Subcutaneous abdominal adipose tissue (tissue), 5 donors: Measurements from ENCODE around the gene CHRM2.

Experiments used
- H3K27ac ChIP-seq: one replicate; pipeline ENCODE4 v1.7.0; 2013; ENCODE audit warnings: low read depth, mild to moderate bottlenecking, inconsistent platforms, low read length, moderate library complexity
- H3K27me3 ChIP-seq, 5 donors: one replicate each; pipeline ENCODE4 v1.7.0; 2013; ENCODE audit warnings: low read length in 5 of 5, inconsistent platforms in 1 of 5; ENCODE audit not compliant: control insufficient read depth in 5 of 5, insufficient read depth in 4 of 5
- H3K36me3 ChIP-seq, 5 donors: one replicate each; pipeline ENCODE4 v1.7.0; 2013; ENCODE audit warnings: low read length in 5 of 5; ENCODE audit not compliant: control insufficient read depth in 5 of 5, insufficient read depth in 5 of 5
- H3K4me1 ChIP-seq, 5 donors: one replicate each; pipeline ENCODE4 v1.7.0; 2013; ENCODE audit warnings: low read length in 5 of 5, mild to moderate bottlenecking in 3 of 5, moderate library complexity in 1 of 5; ENCODE audit not compliant: control insufficient read depth in 5 of 5, insufficient read depth in 5 of 5
- H3K4me3 ChIP-seq, 5 donors: one replicate each; pipeline ENCODE4 v1.7.0; 2013; ENCODE audit warnings: low read length in 5 of 5, low read depth in 1 of 5
- H3K9ac ChIP-seq, 5 donors: one replicate each; pipeline ENCODE4 v1.7.0; 2013; ENCODE audit warnings: low read length in 5 of 5, mild to moderate bottlenecking in 4 of 5, moderate library complexity in 3 of 5
- H3K9me3 ChIP-seq, 5 donors: one replicate each; pipeline ENCODE4 v1.7.0; 2013; ENCODE audit warnings: low read length in 5 of 5; ENCODE audit not compliant: control insufficient read depth in 5 of 5
- donor health status: healthy.
- donor health status: healthy.
- donor health status: healthy.
- donor health status: healthy.
- donor health status: healthy.

Gene CHRM2

DNA sequence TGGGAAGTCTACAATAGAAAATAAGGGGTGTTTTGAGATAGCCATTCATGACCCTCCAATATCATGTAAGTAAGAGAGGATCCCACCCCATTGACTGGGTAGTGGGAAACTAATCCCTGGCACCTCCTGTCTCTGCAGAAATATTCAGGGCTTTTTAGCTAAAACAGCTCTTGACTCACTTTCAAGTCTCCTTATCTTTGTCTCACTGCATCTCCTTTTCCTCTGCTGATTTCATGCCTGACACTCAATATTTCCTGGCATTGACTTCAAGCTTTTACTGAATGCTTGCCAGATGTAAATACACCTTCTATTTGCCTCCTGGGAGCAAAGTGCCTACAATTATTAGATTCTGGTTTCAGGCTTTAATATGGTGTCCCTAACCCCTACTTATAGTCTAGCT, 57.1 kb downstream of the CHRM2 start:
- H3K9me3 ChIP-seq, result no peaks in the 10 kb centered on the region
- H3K4me1 ChIP-seq, result peaks cover 0 to 2% (median 0%) of the 10 kb centered on the region in 5 donors
- no peak overlapping the region for H3K27ac ChIP-seq
- H3K4me3 ChIP-seq, result no peak overlapping the region
- no peaks in the 10 kb centered on the region for H3K27me3 ChIP-seq
- no peaks in the 10 kb centered on the region for H3K36me3 ChIP-seq
- no peak overlapping the region for H3K9ac ChIP-seq

DNA sequence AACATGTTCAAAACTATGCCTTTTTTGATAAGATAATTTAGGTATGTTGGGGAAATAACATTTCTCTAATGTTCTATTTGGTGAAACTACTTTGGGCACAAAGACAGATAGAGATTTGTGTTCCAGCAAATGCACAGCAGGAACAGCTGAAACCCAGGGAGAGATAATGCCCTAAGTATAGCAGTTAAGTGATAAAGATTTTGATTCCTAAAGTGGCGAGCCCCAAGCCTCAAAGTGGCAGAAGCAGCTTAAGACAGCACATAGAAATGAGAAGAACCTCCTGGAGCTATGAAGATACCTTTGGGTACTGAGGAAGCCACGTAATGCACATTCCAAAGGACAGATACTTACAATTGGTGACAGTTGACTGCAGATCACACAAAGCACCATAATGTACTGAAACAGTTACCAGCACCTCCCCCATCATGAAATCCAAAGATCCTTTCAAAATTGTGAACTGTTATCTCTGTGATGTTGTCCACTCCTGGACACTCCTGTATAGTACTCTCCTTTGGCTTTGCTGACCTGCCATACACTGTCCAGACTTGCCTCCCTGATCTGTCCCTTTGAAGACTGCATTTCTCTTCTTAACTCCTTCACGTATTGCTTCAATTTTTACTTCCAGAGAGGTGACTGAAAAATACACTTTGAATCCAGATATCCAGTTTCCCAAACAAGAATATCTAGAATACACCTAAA, 62.9 kb downstream of the CHRM2 start:
- no peak overlapping the region for H3K27ac ChIP-seq
- no peak overlapping the region for H3K4me3 ChIP-seq
- H3K9ac ChIP-seq, result no peak overlapping the region
- no peaks in the 10 kb centered on the region for H3K36me3 ChIP-seq
- no peaks in the 10 kb centered on the region for H3K27me3 ChIP-seq
- H3K9me3 ChIP-seq, result no peaks in the 10 kb centered on the region
- no peaks in the 10 kb centered on the region for H3K4me1 ChIP-seq

DNA sequence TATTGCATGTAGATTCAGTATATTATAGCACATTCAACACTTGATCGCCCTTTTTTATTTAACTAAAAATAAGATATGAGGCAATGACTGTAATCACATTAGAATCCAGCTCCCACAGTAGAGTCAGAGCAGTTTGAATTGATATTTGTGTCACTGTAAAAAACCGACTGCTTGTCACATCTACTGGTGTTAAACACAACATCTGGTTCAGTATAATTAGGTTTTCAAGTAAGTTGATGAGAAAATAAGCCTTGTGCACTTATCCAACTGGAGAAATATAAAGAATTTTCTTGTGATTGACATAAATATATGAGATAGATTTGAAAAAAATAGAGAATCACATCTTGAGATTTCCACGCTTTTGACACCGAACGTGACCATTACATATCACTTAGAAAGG, 69.0 kb downstream of the CHRM2 start:
- no peaks in the 10 kb centered on the region for H3K27me3 ChIP-seq
- no peak overlapping the region for H3K9ac ChIP-seq
- no peaks in the 10 kb centered on the region for H3K36me3 ChIP-seq
- H3K4me3 ChIP-seq, result no peak overlapping the region
- no peak overlapping the region for H3K27ac ChIP-seq
- H3K4me1 ChIP-seq, result no peaks in the 10 kb centered on the region
- no peaks in the 10 kb centered on the region for H3K9me3 ChIP-seq

DNA sequence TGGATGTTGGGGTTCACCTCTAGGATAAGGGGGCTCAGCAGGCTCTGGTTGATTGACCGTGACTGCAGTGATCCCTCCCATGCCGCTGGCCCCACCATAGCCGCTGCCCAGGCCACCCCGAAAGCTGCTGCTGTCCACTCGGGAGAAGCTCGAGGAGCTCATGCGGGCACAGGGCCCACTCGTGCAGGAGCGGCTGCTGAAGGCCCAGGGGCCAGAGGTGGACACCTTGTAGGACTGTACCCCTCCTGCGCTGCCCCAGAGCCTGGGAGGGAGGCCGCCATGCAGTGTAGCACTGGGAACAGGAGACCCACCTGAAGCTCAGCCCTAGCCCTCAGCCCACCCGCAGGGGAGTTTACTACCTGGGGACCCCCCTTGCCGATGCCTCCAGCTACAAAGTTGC, 70.0 kb downstream of the CHRM2 start:
- H3K4me3 ChIP-seq, result no peak overlapping the region
- no peaks in the 10 kb centered on the region for H3K36me3 ChIP-seq
- no peaks in the 10 kb centered on the region for H3K4me1 ChIP-seq
- H3K9me3 ChIP-seq, result no peaks in the 10 kb centered on the region
- H3K9ac ChIP-seq, result no peak overlapping the region
- no peaks in the 10 kb centered on the region for H3K27me3 ChIP-seq
- no peak overlapping the region for H3K27ac ChIP-seq

DNA sequence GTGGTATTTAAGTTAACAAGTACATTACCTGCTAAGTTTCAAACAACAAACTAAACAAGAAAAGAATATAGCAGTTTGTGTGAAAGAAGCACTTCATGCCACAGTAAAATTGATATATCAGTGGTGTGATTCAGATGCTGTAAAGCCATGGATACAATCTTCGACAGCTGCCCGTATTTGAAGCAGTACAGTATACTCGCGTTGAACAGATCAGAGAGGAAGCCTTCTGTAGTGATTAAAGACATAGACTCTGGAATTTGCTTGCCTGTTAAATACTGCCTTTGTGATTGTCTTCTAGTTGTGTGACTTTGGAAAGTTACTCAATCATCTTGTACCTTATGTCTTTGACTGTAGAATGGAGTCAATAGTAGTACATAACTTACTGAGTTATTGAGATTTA, 71.7 kb downstream of the CHRM2 start:
- no peaks in the 10 kb centered on the region for H3K27me3 ChIP-seq
- no peak overlapping the region for H3K9ac ChIP-seq
- no peak overlapping the region for H3K27ac ChIP-seq

DNA sequence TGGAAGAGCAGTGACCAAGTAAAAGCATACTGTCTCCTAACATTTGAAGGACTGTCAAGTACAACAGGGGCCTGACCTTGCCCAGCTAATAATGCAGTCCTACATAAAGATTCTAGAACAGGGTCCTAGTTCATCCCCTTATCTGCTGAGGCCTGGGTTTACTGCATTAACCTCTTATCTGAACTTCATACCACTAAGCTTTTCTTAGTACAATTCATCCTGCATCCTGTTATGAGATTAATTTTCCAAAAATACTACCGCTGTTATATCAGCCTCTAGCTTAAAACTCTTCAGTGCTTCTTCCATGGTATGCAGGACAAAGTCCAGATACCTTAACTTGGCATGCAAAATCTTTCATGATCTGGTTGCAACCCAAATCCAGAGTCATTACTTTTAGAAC, 72.5 kb downstream of the CHRM2 start:
- Histone ChIP-seq H3K9ac (no peak overlapping the region), H3K9me3 (no peaks in the 10 kb centered on the region), H3K27ac (no peak overlapping the region), H3K27me3 (no peaks in the 10 kb centered on the region), H3K36me3 (no peaks in the 10 kb centered on the region), H3K4me1 (no peaks in the 10 kb centered on the region), H3K4me3 (no peak overlapping the region)

More for the DNA sequence above, 71.7 kb downstream of the CHRM2 start:
- no peaks in the 10 kb centered on the region for H3K36me3 ChIP-seq
- no peak overlapping the region for H3K4me3 ChIP-seq
- no peaks in the 10 kb centered on the region for H3K4me1 ChIP-seq
- no peaks in the 10 kb centered on the region for H3K9me3 ChIP-seq

DNA sequence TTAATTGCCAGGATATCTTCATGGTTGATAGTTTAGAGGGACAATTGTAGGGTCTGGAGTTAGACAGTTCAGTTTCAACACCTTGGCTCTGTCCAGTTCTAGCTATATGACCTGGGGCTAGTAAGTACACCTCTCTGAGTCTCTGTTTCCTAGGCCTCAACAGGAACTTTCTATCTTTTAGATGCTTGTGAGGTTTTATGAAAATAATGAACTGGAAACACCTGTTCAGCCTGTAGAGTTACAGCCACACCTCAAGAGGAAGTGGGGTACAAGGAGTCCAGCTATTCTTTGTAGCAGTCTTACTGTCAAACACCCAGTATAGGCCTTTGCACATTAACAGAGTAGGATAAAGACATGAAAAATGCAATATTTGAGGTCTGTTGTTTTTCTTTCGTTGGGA, 73.4 kb downstream of the CHRM2 start:
- no peaks in the 10 kb centered on the region for H3K36me3 ChIP-seq
- no peak overlapping the region for H3K27ac ChIP-seq
- H3K9ac ChIP-seq, result no peak overlapping the region
- no peaks in the 10 kb centered on the region for H3K4me1 ChIP-seq
- no peaks in the 10 kb centered on the region for H3K9me3 ChIP-seq
- no peaks in the 10 kb centered on the region for H3K27me3 ChIP-seq
- no peak overlapping the region for H3K4me3 ChIP-seq

DNA sequence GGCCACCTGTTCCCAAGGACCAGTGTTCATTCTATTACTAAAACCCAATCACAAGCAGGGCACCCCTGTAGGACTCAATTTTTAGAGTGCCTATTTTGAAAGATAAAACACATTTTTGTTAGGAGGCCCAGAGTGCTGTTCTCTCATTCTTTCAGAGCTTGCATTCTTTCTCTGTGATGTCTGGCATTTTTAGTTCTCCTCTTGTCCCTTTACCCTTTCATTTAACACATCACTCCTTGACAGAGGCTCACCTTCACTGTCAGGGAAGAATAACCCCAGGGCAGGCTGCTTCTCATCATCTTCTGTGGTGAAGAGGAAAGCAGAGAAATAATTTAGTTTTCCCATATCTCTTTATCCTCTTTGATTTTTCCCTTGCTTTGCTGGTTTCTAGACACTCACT, 73.9 kb downstream of the CHRM2 start:
- no peaks in the 10 kb centered on the region for H3K4me1 ChIP-seq

DNA sequence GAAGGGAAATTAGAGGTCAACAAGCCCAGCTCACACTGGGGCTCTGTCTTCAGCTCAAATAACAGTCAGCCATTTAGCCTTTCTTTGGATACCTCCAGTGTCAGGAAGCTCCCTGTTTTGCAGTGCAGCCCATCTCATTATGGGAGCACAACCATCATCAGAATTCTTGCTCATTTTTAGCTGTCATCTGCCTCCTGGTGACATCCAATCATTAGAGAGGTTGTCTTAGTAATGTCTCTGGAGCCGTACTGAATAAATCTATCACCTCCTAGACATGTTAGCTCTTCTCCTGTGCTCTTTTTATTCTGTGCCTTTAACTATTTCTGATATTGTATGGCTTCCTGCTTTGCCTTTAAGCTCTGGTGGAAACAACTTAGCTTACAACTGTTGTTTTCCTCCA, 74.5 kb downstream of the CHRM2 start:
- no peak overlapping the region for H3K4me3 ChIP-seq
- H3K27me3 ChIP-seq, result no peaks in the 10 kb centered on the region
- H3K36me3 ChIP-seq, result no peaks in the 10 kb centered on the region
- H3K9me3 ChIP-seq, result no peaks in the 10 kb centered on the region
- H3K9ac ChIP-seq, result no peak overlapping the region
- H3K27ac ChIP-seq, result no peak overlapping the region
- H3K4me1 ChIP-seq, result peaks cover 0 to 4% (median 0%) of the 10 kb centered on the region in 5 donors

More for the DNA sequence above, 73.9 kb downstream of the CHRM2 start:
- Histone ChIP-seq H3K4me3 (no peak overlapping the region), H3K27ac (no peak overlapping the region), H3K9ac (no peak overlapping the region), H3K9me3 (no peaks in the 10 kb centered on the region), H3K27me3 (no peaks in the 10 kb centered on the region), H3K36me3 (no peaks in the 10 kb centered on the region)

DNA sequence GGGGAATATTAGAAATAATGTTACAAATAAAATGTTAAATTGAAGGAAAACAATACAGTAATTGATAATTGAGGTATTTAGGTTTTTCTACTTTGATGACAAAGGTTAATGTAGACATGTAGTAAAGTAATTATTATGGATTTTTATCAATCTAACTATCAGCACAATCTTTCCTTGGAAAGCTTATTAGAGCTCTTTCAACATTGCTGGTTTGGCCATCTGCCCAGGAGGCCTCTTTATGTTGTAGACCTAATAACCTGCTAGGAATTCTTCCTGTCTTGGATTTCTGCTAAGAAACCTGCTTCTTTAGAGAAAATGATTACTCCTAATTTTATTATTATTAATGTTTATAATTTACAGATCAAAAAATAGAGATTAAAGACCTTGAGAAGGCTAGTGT, 78.9 kb downstream of the CHRM2 start:
- Histone ChIP-seq H3K27me3 (no peaks in the 10 kb centered on the region), H3K4me3 (no peak overlapping the region), H3K9ac (no peak overlapping the region), H3K4me1 (peaks cover 0 to 10% (median 0%) of the 10 kb centered on the region in 5 donors), H3K9me3 (no peaks in the 10 kb centered on the region), H3K36me3 (no peaks in the 10 kb centered on the region), H3K27ac (no peak overlapping the region)
